HEK293T (cell line): ENCODE measurements around the gene GCDH.

Source experiments
- BHLHE40 ChIP-seq: fragments of 450-650 bp; IDR thresholded peaks from 2 replicates; pipeline ENCODE4 v1.6.1; 2016; ENCODE audit warnings: mild to moderate bottlenecking, moderate library complexity, borderline replicate concordance
- ELF4 ChIP-seq: fragments of 450-650 bp; IDR thresholded peaks from 2 replicates; pipeline ENCODE4 v1.6.1; 2017; ENCODE audit warnings: antibody characterized with exemption
- FOXA1 ChIP-seq: fragments of 450-650 bp; IDR thresholded peaks from 2 replicates; pipeline ENCODE4 v1.6.1; 2016; ENCODE audit warnings: mild to moderate bottlenecking
- FOXK2 ChIP-seq: fragments of 450-650 bp; IDR thresholded peaks from 2 replicates; pipeline ENCODE4 v1.6.1; 2016; ENCODE audit warnings: mild to moderate bottlenecking
- FOXM1 ChIP-seq: fragments of 450-650 bp; IDR thresholded peaks from 2 replicates; pipeline ENCODE4 v1.6.1; 2017; ENCODE audit warnings: mild to moderate bottlenecking, borderline replicate concordance
- L3MBTL2 ChIP-seq: fragments of 450-650 bp; conservative IDR thresholded peaks from 2 replicates; pipeline ENCODE4 v1.6.1; 2016; ENCODE audit warnings: mild to moderate bottlenecking
- SP1 ChIP-seq: fragments of 450-650 bp; IDR thresholded peaks from 2 replicates; pipeline ENCODE4 v1.6.1; 2017
- SUZ12 ChIP-seq: fragments of 450-650 bp; IDR thresholded peaks from 2 replicates; pipeline ENCODE4 v1.6.1; 2016; ENCODE audit warnings: mild to moderate bottlenecking

- TF ChIP-seq FOXK2 (no peak), L3MBTL2 (peak; percentile 87), FOXA1 (no peak), BHLHE40 (no peak), FOXM1 (no peak), SP1 (no peak), SUZ12 (no peak), ELF4 (peak; percentile 83)
Observed at GRCh38 chr19:12937927-12938778, 47.2 kb downstream of the GCDH start, which contains the start of gene CALR.
